H1 (cell line): Measurements from ENCODE around the gene CXCL5. TPM values are rescaled to one million over a fixed set of nuclear protein-coding genes. Genes with fewer than 3 reads are reported as not detected.

Source experiments
- BACH1 ChIP-seq: IDR thresholded peaks from 2 replicates; pipeline ENCODE4 v1.6.1; 2012; ENCODE audit warnings: low read length, improper control_type of control experiment
- CHD7 ChIP-seq: fragments of 300-600 bp; sonication (generic); IDR thresholded peaks from 2 replicates; pipeline ENCODE4 v1.7.1; 2012; ENCODE audit warnings: low read length, moderate library complexity, mild to moderate bottlenecking, inconsistent platforms; ENCODE audit not compliant: insufficient replicate concordance
- EZH2 ChIP-seq: fragments of 200-600 bp; sonication (generic); IDR thresholded peaks from 2 replicates; pipeline ENCODE4 v1.7.1; 2012; ENCODE audit warnings: low read depth, mild to moderate bottlenecking, moderate library complexity, low read length, inconsistent platforms; ENCODE audit not compliant: severe bottlenecking
- GABPA ChIP-seq: IDR thresholded peaks from 2 replicates; pipeline ENCODE4 v1.6.1; 2011; ENCODE audit warnings: mild to moderate bottlenecking, low read length, moderate library complexity, borderline replicate concordance; ENCODE audit not compliant: insufficient read depth
- PHF8 ChIP-seq: fragments of 200-600 bp; sonication (generic); conservative IDR thresholded peaks from 2 replicates; pipeline ENCODE4 v1.7.1; 2012; ENCODE audit warnings: low read depth, mild to moderate bottlenecking, inconsistent platforms, low read length, moderate library complexity
- POU5F1 ChIP-seq: IDR thresholded peaks from 2 replicates; pipeline ENCODE4 v1.6.1; 2011; ENCODE audit warnings: low read depth, mild to moderate bottlenecking, low read length, moderate library complexity
- SP4 ChIP-seq: IDR thresholded peaks from 2 replicates; pipeline ENCODE4 v1.6.1; 2012; ENCODE audit warnings: low read length, inconsistent platforms
- TAF7 ChIP-seq: optimal IDR thresholded peaks from 2 replicates; pipeline ENCODE3; 2011; ENCODE audit warnings: low read depth, mild to moderate bottlenecking, inconsistent platforms, low read length, moderate library complexity, borderline replicate concordance
- polyA plus RNA-seq, 7 experiments: library from polyadenylated mRNA; depleted of rRNA in 3 of 7; stranded (reverse) in 5 of 7; unstranded in 2 of 7; fragments of >200 nt in 5 of 7; fragments of 200-250 nt in 2 of 7; gene quantifications; 1 replicate in 5 of 7; 2 replicates in 1 of 7; 4 replicates in 1 of 7; pipeline versions ENCODE4 v1.2.1 to v1.2.3, GENCODE V29; 2011 to 2013; ENCODE audit warnings: missing spikeins in 2 of 7, mixed read lengths in 2 of 7
- total RNA-seq: library from RNA; stranded (reverse); fragmentation: NEBNext Ultra II Directional; extraction: Animal tissue kit (Norgen Biotek cat#: 25700); gene quantifications from 2 replicates; pipeline ENCODE4 v1.2.1, GENCODE V29; 2021
- TF ChIP-seq, protein P1 (sequence below): IDR thresholded peaks from 2 replicates; pipeline ENCODE4 v1.6.1; 2011; ENCODE audit warnings: low read depth, mild to moderate bottlenecking, low read length; ENCODE audit not compliant: insufficient read depth

Gene CXCL5
- total and polyA plus RNA-seq, 2 of the 8 experiments (the other 6 are each of a cell fraction or from before 2014, with no cell fraction given): 10.9 to 15.6 TPM

DNA sequence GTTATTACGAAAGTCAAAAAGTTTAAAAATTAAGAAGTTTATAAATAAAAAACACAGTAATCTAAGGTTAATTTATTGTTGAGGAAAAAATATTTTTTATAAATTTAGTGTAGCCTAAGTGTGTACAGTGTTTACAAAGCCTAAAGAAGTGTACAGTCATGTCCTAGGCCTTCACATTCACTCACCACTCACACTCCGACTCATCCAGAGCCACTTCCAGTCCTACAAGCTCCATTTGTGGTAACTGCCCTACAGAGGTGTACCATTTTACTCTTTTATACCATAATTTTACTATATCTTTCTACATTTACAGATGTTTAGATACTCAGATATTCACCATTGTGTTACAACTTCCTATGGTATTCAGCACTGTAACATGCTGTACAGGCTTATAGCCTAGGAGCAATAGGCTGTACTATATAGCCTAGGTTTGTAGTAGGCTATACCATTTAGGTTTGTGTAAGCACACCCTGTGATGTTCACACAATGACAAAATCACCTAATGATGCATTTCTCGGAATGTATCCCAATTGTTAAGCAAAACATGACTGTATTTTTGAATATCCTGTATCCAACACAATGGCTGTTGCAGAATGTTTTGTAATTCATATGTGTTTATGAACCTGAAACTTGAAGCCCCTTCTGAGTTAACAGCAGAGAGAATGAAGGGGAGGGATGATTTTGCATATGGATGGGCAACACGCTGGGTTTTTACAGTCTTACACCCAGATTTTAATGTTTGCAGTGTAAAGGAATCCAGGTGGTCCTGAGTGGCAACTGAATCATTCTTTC lies 13.5 kb downstream of the CXCL5 start (continued):
- TF ChIP-seq CHD7 (no peak), BACH1 (no peak; the same call in 1 of the 2 replicates), POU5F1 (peak; percentile 90; the same call in 1 of the 2 replicates), SP4 (no peak), GABPA (no peak), TAF7 (no peak), EZH2 (no peak), PHF8 (no peak)
- TF ChIP-seq, protein P1, sequence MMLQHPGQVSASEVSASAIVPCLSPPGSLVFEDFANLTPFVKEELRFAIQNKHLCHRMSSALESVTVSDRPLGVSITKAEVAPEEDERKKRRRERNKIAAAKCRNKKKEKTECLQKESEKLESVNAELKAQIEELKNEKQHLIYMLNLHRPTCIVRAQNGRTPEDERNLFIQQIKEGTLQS: no peak
